GM12891 (cell line): ENCODE results near the gene MPHOSPH9.

ENCODE experiments used
- DNase-seq: peaks from one replicate; pipeline ENCODE4 v3.0.0; 2011; ENCODE audit warnings: low spot score; ENCODE audit not compliant: insufficient read length
- FAIRE-seq: peaks from 2 replicates; lab custom pipeline; 2011; peaks lifted over from hg19 to GRCh38; lab: Jason Lieb, UNC
- PAX5 ChIP-seq: IDR thresholded peaks from 2 replicates; pipeline ENCODE4 v1.6.1; 2011; ENCODE audit warnings: low read length, moderate library complexity, mild to moderate bottlenecking; ENCODE audit not compliant: insufficient read depth, severe bottlenecking
- POLR2A ChIP-seq: IDR thresholded peaks from 2 replicates; pipeline ENCODE4 v1.6.1; 2011; ENCODE audit warnings: low read depth, low read length, control low read depth
- POLR2AphosphoS5 ChIP-seq: IDR thresholded peaks from 2 replicates; pipeline ENCODE4 v1.6.1; 2011; ENCODE audit warnings: low read depth, low read length, control low read depth
- POU2F2 ChIP-seq: IDR thresholded peaks from 2 replicates; pipeline ENCODE4 v1.6.1; 2011; ENCODE audit warnings: low read depth, mild to moderate bottlenecking, control low read depth, low read length, moderate library complexity
- SPI1 ChIP-seq: IDR thresholded peaks from 2 replicates; pipeline ENCODE4 v1.6.1; 2011; ENCODE audit warnings: low read depth, low read length, control low read depth
- TAF1 ChIP-seq: IDR thresholded peaks from 2 replicates; pipeline ENCODE4 v1.6.1; 2011; ENCODE audit warnings: low read depth, low read length, control low read depth

MPHOSPH9 gene

GRCh38 chr12:123268850-123269249 lies 35.9 kb upstream of the MPHOSPH9 start:
- DNase-seq (no peak), FAIRE-seq (peak; percentile 69)
- TF ChIP-seq TAF1, result no peak
- no peak for TF ChIP-seq SPI1
- TF ChIP-seq POLR2A, result no peak
- no peak for TF ChIP-seq PAX5
- TF ChIP-seq POLR2AphosphoS5, result no peak
- no peak for TF ChIP-seq POU2F2

GRCh38 chr12:123267991-123268843 lies 35.3 kb upstream of the MPHOSPH9 start:
- FAIRE-seq (peak; percentile 78), DNase-seq (no peak)
- TF ChIP-seq POLR2A (0 out of 2 replicates have a peak, but pooled peaks have one; percentile 22), POLR2AphosphoS5 (no peak), PAX5 (no peak), TAF1 (no peak), POU2F2 (no peak), SPI1 (no peak)

GRCh38 chr12:123267335-123267920 lies 34.5 kb upstream of the MPHOSPH9 start:
- no peak for FAIRE-seq
- DNase-seq, result no peak
- TF ChIP-seq POLR2AphosphoS5, result no peak
- TF ChIP-seq POU2F2, result no peak
- no peak for TF ChIP-seq TAF1
- TF ChIP-seq PAX5, result no peak
- no peak for TF ChIP-seq POLR2A
- no peak for TF ChIP-seq SPI1

GRCh38 chr12:123266679-123267277 lies 33.8 kb upstream of the MPHOSPH9 start:
- DNase-seq, result no peak
- no peak for TF ChIP-seq POLR2A
- TF ChIP-seq POLR2AphosphoS5, result no peak
- no peak for TF ChIP-seq SPI1
- no peak for TF ChIP-seq PAX5
- TF ChIP-seq POU2F2, result no peak
- TF ChIP-seq TAF1, result no peak
- peak; percentile 9 for FAIRE-seq

GRCh38 chr12:123265851-123266678 lies 33.1 kb upstream of the MPHOSPH9 start:
- TF ChIP-seq POLR2AphosphoS5 (no peak), TAF1 (no peak), SPI1 (no peak), POLR2A (no peak), POU2F2 (no peak), PAX5 (no peak)
- no peak for FAIRE-seq

GRCh38 chr12:123264642-123265041 lies 31.7 kb upstream of the MPHOSPH9 start:
- FAIRE-seq, result no peak
- no peak for DNase-seq
- TF ChIP-seq TAF1 (no peak), POU2F2 (no peak), PAX5 (no peak), POLR2AphosphoS5 (no peak), POLR2A (no peak)

More at GRCh38 chr12:123265851-123266678, 33.1 kb upstream of the MPHOSPH9 start:
- DNase-seq, result no peak

GRCh38 chr12:123263196-123263817 lies 30.4 kb upstream of the MPHOSPH9 start:
- FAIRE-seq (no peak), DNase-seq (no peak)
- TF ChIP-seq POLR2AphosphoS5 (no peak), SPI1 (no peak), POU2F2 (no peak), PAX5 (no peak), POLR2A (no peak), TAF1 (no peak)

GRCh38 chr12:123261196-123261595 lies 28.3 kb upstream of the MPHOSPH9 start:
- no peak for FAIRE-seq
- no peak for TF ChIP-seq SPI1
- TF ChIP-seq POLR2AphosphoS5, result no peak
- no peak for TF ChIP-seq PAX5
- DNase-seq, result no peak
